DMS153 treated with DMSO at 0.1 percent for 48 hours (cell line): ENCODE measurements around the gene FUBP3.
A peak's percentile ranks its signal among the peaks of the same experiment; 100 is the strongest.

Experiments used
- DNase-seq: peaks from one replicate; lab custom pipeline; 2025; ENCODE audit not compliant: unreplicated experiment; lab: John Stamatoyannopoulos, UW

FUBP3 gene, protein sequence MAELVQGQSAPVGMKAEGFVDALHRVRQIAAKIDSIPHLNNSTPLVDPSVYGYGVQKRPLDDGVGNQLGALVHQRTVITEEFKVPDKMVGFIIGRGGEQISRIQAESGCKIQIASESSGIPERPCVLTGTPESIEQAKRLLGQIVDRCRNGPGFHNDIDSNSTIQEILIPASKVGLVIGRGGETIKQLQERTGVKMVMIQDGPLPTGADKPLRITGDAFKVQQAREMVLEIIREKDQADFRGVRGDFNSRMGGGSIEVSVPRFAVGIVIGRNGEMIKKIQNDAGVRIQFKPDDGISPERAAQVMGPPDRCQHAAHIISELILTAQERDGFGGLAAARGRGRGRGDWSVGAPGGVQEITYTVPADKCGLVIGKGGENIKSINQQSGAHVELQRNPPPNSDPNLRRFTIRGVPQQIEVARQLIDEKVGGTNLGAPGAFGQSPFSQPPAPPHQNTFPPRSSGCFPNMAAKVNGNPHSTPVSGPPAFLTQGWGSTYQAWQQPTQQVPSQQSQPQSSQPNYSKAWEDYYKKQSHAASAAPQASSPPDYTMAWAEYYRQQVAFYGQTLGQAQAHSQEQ

DNA sequence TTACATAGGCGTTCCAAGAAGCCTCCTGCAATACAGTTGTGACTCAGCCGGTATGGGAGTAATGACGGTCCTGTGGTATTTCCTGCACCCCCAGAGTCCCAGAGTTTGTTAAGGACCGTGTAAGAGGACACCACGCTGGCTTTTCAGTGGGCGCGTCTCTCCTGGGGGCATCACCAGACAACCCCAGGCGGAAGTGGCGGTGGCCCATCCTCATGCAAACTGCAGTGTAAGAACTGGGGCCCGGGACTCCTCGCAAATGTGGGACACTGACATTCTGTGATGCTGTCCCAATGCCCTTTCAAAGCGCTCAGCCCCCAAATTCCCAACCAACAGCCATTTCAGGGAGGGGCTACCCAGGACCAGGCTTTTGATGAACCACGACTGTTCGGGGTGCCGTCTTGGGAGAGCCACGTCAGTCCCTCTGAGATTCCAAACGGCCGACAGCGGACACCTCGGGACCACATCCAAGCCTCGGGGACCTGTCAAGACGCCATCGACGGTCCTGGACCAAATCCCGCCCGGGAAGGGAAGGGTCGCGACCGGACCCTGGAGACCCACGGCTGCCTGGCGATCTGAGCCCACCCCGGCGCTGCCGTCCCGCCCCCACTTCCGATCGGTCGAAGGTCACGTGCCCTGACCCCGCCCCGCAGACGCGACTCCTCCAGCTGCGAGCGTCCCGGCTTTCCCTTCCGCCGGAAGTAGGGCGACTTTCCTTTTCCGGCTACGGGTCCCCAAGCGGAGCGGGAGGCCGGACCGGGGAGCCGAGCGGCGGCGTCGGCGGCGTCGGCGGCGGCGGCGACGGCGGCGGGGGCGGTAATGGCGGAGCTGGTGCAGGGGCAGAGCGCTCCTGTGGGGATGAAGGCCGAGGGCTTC lies at the start of gene FUBP3:
FUBP3 (plus strand) TSS at position 713 of the 873 bp plus-strand sequence; CDS start at position 817, 104 bp downstream.
- peak; percentile 70 for DNase-seq

DNA sequence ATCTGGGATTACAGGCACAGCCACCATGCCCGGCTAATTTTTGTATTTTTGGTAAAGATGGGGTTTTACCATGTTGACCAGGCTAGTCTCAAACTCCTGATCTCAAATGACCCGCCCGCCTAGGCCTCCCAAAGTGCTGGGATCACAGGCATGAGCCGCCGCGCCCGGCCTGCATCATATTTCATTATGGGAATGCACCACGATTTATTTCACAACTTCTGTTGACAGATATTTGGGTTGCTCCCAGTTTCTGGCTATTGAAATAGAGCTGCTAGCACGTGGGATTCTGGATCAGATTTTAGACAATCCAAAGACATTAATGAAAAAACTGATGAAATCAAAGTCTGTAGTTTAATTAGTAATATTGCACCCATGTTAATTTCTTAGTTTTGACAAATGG lies 48.4 kb upstream of the FUBP3 start:
- no peak for DNase-seq

DNA sequence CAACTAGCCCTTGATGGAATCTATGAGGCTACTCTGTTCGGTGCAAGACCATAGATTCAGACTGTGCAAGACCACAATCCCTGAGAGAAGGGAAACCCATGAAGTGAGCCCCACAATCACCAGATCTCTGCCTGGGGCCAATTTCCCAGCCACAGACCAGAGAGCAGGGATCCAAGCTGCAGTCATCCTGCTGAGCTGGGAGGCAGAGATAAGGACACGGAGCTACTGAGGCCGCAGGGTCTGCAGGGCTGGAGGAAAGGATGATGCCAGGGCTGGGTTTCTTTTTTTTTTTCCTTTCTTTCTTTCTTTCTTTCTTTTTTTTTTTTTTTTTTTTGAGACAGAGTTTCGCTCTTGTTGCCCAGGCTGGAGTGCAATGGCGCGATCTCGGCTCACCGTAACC lies 47.7 kb upstream of the FUBP3 start:
- no peak for DNase-seq

DNA sequence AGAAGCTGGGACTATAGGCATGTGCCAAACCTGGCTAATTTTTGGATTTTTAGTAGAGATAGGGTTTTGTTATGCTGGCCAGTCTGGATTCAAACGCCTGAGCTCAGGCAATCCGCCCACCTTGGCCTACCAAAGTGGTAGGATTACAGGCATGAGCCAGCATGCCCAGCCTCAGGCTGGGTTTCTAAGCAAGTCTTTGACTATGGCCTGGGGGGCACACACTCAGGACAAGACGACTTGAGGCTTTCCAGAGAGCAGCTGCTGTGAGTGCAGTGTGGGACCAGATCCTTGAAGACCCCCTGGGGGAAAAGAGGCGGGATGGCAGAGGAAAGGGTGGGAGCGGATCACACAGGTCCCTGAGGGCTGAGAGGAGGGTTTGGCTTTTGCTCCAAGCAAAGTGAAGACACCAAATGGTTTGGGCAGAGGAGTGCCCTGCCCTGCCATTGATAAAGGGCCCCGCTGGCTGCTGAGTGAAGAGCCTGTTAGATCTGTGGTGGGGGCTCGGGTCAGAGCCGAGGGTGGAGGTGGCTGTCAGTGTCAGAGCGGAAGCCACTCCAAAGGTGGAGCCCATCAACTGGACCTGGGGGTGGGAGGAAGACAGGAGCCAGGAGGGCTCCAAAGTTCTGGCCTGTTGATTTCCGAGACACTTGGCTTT lies 46.8 kb upstream of the FUBP3 start:
- DNase-seq = no peak

DNA sequence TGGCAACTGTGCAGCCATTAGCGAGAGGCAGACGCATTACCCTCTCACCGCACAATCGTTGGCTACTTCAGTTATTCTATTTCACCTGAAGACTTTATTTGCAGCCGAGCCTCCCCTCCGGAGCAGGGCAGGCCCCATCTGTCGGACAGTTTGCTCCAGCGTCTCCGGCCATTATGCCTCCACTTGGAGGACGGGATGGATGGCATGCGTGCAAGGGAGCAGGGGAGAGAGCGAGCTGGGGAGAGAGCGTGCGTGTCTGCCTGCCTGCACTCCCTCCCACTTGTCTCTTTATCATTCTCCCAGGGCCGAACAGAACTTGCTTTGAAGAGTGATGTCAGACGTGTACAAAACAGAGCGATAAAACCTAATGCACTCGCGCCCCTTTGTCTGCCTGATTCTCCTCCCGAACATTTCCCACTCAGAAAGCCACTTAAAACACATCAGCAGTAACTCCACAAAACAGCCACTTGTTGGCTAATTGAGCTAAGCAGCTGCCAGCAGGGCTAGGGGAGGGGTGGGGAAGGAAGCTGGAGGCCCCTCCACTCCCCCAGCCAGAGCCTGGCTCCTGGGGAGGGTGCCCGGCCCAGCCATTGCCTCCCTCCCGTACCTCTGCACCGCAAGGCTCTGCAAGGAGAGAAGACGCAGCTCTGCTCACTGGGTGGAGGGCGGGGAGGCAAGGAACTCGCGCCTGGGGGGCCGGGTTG lies 43.4 kb upstream of the FUBP3 start:
- peak; percentile 98 for DNase-seq

DNA sequence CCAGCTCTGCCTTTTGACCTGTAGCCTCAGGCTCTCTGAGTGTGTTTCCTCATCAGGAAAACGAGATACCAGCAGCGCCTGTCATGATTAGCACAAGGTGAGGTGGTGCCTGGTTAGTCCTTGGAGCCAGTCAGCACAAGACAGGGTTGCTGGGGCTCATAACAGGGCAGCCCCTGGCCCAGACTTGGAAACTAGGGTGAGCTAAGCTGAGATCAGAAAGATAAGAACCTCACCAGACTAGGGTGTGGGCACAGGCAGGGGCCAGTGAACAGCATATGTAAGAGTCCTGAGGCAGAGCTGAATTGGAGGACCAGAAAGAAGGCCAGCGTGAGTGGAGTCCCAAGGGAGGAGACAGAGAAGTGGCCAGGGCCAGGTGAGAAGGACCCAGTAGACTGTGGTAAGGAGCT lies 42.7 kb upstream of the FUBP3 start:
- DNase-seq = no peak

DNA sequence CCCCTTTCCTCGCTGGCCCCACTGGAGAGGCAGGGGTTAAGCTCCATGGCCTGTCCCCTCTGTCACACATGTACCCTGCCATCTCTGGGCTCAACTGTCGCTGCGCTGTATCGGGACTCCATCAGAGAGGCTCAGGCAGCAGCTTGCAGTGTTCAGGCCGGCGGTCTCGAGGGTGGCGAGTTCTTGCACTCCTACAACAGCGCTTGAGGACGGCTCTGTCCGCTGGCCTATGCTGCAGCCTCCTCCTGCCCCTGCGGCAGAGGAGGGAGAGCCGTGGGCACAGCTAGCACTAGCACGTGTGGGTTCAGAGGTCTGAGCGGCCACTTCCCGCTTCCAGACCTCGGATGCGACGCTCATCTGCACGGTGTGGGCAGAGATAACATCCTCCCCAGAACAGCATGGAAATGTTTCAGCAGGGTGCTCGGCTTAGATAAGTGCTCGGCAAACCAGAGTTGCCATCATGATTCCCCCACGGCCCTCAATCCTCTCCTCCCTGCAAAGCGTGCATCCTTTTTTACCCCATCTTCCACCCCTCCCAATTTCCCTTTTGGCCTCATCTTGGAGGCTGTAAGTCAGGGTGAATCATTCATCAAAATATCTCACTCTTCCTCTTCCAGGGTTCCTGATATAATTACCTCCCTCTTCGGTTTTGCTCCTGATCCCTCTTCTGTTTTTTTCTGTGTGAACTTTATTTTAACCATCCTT lies 41.9 kb upstream of the FUBP3 start:
- DNase-seq = no peak

DNA sequence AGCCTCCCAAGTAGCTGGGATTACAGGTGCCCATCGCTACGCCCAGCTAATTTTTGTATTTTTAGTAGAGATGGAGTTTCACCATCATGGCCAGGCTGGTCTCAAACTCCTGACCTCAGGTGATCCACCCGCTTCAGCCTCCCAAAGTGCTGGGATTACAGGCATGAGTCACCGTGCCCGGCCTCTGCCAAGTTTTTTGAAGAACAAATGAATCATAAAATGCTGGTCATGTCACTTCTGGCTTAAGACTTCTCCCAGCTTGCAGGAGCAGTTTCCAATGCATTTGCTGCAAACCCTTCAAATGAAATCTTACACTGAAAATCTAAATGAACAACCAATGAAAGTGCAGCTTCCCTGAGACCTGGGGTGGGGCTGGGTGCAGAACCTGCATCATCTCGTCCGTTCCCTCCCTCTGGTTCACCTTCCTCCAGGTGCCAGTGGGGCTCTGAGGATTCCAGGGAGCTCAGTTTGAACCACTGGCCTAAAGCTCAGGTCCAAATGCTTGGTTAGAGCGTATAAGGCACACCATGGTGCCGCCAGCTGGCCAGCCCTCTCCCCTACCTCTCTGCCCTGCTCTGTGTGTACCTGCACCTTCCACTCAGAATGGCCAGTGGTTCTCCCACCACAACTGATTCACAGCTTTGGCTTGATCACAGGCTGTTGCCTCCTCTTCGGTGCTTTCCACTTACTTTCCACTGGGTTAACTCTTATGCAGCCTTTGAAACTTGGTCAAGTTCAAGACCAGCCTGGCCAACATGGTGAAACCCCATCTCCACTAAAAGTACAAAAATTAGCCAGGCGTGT lies 39.8 kb upstream of the FUBP3 start:
- no peak for DNase-seq

DNA sequence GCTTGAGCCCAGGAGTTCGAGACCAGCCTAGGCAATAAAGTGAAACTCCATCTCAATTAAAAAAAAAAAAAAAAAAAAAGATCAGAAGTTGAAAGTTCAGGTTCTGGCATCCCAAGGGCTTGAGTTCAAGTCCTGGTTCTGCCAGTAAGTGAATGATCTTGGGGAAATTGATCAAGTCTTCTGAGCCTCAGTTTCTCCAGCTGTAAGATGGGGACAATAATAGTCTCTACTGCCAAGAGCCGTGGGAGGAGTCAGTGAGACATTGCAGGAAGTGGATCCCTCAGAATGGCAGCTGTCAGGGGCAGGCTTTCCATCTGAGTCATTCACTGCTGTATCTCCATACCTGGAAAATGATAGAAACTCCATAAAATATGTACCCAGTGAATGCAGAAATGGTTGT lies 37.8 kb upstream of the FUBP3 start:
- DNase-seq = no peak

DNA sequence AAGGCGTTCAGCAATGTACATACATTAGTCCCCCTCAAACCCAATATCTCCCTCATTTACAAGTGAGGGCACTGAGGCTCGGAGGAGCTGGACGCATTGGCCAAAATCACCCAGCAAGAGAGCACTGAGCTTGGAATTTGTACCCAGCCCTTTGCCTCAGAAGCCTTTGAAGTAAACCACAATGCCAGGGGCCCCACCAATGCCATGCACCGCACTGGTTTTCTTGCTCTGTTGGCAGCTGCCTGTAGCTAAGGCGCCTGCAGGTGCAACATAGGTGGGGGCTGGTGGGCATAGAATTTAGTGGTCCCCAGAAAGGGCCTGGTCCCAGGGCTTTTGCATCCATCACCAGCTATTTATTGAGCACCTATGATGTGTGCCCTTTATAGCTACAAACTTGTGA lies 37.3 kb upstream of the FUBP3 start:
- no peak for DNase-seq

DNA sequence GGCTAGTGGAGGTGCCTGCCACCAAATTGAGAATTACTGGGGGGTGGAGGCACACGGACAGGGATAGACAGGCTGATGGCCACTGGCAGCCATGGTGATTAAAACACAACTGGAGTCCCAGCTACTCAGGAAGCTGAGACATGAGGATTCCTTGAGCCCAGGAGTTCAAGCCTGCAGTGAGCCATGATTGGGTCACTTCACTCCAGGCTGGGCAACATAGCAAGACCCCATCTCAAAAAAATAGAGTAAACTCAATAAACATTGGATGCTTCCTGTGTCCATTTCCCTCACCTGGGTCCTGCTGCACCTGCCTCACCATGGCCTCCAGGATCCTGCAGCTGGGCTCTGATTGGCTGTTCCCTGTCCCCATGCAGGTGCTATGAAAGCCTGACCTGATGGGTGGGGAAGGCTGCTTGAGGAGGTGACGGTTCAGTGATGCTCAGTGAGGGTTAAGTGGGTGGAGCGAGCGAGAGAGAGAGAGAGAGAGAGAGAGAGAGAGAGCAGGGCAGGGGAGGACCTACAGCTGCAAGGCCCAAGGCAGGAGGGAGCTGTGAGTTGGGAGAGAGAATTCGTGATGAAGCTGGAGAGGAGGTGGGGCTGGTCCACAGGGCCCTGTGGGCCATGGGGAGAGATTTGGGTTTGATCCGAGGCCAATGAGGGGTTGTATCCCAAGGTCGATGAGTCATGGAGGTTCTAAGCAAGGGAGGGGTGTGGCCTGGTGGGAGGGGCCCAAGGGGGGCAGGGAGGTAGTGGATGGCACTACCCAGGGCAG lies 36.7 kb upstream of the FUBP3 start:
- DNase-seq = no peak

DNA sequence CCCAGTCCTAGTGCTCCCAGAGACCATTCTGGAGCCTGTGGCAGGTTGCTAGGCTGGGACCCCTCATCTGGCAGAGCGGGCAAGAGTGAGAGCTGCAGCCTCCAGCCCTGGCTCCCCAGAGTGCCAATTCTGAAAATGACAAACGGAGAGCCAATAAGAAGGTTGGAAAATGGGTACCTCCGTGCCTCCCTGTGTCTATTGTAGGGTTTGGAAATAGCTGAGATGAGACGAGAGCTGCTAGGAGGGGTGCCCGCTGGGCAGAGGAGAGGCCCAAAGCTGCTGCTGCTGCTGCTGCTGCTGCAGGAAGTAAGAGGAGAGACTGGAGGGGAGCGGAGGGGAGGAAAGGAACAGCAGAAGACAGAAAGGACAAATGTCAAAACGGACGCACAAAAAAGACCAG lies 36.0 kb upstream of the FUBP3 start:
- no peak for DNase-seq

DNA sequence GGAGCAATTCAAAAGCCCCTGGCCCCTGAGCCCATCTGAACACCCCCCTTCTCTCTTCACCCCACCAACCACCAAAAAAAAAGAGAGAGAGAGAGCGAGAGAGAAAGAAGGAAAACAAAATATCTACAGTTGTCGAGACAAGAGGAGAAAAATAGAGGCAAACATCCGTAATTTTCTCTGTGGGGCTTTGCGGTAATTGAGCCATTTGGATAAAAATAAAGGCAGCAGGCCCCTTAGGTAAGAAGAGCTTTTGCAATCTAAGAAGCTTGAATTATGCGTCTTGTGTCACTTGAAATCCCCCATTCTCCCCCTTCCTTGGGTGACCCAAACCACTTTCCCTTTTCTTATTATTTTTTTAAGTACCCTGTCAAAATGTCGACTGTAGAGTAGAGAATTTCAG lies 35.5 kb upstream of the FUBP3 start:
- no peak for DNase-seq

DNA sequence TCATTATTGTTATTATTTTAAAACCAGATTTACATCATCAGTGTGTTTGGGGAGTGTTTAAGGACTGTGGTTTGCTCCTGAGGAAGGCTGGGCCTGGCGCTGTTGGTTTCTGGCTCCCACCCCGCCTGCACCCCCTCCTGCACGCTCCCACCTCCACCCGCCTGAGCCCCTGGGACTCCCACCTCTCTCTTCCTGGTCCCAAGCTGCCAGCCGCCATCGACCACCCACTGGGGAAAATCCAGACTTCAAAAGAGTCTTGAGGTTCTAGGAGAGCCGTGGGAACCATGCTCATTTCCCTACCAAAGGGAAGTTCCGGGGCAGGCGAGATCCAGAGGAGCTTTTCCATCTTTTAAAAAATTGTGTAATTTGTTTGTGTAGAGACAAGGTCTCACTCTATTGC lies 35.0 kb upstream of the FUBP3 start:
- no peak for DNase-seq

DNA sequence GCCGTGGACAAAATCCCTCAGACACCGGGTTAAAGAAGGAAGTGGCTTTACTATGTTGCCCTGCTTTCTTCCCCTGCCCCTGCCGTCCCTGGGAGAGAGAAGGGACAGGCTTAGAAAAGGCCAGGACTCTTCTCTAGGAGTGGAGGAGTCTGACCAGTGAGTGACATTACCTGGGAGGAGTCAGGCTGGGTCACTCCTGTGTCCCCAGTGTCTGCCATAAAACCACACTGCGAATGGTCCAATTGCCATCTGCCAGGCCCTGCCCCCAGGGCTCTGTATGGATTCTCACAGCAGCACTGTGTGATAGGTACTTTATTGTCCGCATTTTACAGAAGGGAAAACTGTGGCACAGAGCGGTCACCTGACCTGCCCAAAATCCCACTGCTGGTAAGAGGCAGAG lies 31.3 kb upstream of the FUBP3 start:
- DNase-seq = no peak

DNA sequence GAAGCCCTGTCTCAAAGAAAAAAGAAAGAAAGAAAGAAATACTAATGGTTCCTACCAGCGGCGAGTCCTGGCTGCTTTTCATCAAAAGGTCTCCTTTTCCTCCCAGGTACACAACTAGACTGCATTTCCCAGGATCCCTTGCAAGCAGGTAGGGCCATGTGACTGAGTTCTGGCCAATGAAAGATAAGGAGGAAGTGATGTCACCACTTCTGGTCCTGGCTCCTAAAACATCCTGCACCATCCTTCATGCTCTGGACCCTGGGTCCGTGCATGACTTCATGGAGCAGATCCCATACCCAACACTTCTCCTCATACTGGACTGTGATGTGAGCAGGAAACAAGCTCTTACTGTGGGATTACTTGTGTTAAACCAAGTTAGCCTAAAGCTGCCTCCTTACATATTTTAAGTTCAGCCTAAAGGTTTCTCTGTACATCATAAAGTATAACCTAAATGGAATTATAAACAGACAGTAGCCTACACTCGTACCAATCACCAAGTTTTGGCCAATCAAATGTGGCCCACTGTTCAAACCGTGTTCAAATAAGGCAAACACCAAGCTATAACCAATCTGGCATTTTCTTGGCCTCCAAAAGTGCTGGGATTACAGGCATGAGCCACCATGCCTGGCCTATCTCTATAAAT lies 30.2 kb upstream of the FUBP3 start:
- DNase-seq = no peak

DNA sequence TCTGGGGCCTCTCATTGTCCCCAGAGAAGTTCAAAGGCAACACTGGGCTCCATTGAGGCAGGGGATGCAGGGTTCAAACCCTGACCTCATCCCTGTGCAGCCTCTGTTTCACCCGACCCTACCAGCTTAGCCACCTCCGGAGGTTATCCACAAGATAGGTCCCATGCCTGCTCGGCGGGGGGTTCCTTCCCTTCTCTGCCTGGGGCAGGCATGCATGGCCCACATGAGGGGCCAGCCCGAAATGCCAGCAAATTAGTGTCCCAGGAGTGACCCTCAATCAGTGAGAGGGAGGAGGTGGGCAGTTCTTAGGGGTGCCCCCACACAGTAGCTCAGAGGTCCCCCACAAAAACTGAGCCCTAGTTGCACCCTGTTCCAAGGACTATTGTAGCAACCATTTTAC lies 24.8 kb upstream of the FUBP3 start:
- DNase-seq = no peak

DNA sequence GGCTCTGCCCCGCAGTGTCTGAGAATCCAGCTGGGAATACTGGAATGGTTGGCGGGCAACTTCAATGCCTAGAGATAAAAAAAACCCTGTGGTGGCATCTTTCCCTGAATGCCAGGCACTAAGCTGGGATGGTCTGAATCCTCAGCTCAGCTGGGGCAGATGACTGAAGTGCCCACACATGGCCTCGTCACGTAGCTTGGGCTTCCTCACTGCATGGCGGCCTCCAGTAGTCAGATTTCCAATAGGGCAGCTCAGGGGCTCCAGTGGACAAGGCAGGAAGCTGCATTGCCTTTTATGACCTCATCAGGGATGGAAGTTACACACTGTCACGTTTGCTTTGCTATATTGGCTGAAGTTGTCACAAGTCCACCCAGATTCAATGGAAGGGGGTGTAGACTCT lies 24.3 kb upstream of the FUBP3 start:
- no peak for DNase-seq
